ENCODE data around the gene GSTP1. TPM values are rescaled to one million over a fixed set of nuclear protein-coding genes. Genes with fewer than 3 reads are reported as not detected.

GSTP1 gene
- total and polyA plus RNA-seq, 9 of the 15 experiments (the other 6 are each of a cell fraction or from before 2014, with no cell fraction given): 592 to 2,150 (median 1,204) TPM

- peak; percentile 77 for TF ChIP-seq MGA (IDR thresholded peaks at IDR 0.05)
- TF ChIP-seq E2F3 (CRISPR knock-in tag; IDR thresholded peaks at IDR 0.05): peak; percentile 42; the same call in 1 of the 2 replicates
- TF ChIP-seq BMI1 (IDR thresholded peaks at IDR 0.05; ENCODE audit: low read length): no peak
- TF ChIP-seq CBX5 (IDR thresholded peaks at IDR 0.05; ENCODE audit: borderline replicate concordance, low read depth): no peak
- no peak for TF ChIP-seq JUND (IDR thresholded peaks at IDR 0.05; ENCODE audit: borderline replicate concordance, low read depth, low read length)
- TF ChIP-seq JUND (tag; IDR thresholded peaks at IDR 0.05; ENCODE audit: borderline replicate concordance, low read depth, low read length): no peak
- TF ChIP-seq ARID3A (IDR thresholded peaks at IDR 0.05; ENCODE audit: borderline replicate concordance, low read depth, low read length): no peak
- TF ChIP-seq DDX20 (tag; IDR thresholded peaks at IDR 0.05; ENCODE audit: low read depth): no peak
- no peak for TF ChIP-seq HNRNPH1 (optimal IDR thresholded peaks at IDR 0.05; ENCODE audit: low read depth, low read length)
- no peak for TF ChIP-seq ZNF507 (tag; conservative IDR thresholded peaks at IDR 0.05)
- 0 out of 2 replicates have a peak, but pooled peaks have one; percentile 15 for TF ChIP-seq ELF1 (tag; IDR thresholded peaks at IDR 0.05)
- no peak for TF ChIP-seq ELK3 (CRISPR knock-in tag; IDR thresholded peaks at IDR 0.05)
- TF ChIP-seq ZNF668 (CRISPR knock-in tag; IDR thresholded peaks at IDR 0.05): no peak
- TF ChIP-seq RBM17 (IDR thresholded peaks at IDR 0.05; ENCODE audit: borderline replicate concordance, low read depth, low read length): no peak
Observed at GRCh38 chr11:67584205-67584880, 731 bp downstream of the GSTP1 start (continued).
